Tibial nerve (tissue), 4 donors: ENCODE results near the gene PLXNC1. TPM values are rescaled to one million over a fixed set of nuclear protein-coding genes. Genes with fewer than 3 reads are reported as not detected.

ENCODE experiments used
- DNase-seq, 2 donors: peaks; one replicate each; pipeline ENCODE4 v3.0.0-alpha.2; 2019; ENCODE audit warnings: low spot score in 2 of 2
- H3K27ac ChIP-seq, 4 donors: fragments of 200-600 bp; sonication (generic) in 3 of 4; one replicate each; pipeline ENCODE4 v1.5.1; 2017 to 2019; ENCODE audit warnings: mild to moderate bottlenecking in 1 of 4
- H3K27me3 ChIP-seq, 2 donors: fragments of 200-600 bp; sonication (generic) in 1 of 2; one replicate each; pipeline versions ENCODE4 v1.5.1 to v1.6.0; 2017 to 2019
- H3K36me3 ChIP-seq, 3 donors: fragments of 200-600 bp; sonication (generic); one replicate each; pipeline ENCODE4 v1.5.1; 2018 to 2019
- H3K4me1 ChIP-seq, 4 donors: fragments of 200-600 bp; sonication (generic) in 3 of 4; one replicate each; pipeline ENCODE4 v1.5.1; 2017 to 2019
- H3K4me3 ChIP-seq, 4 donors: fragments of 200-600 bp; sonication (generic) in 3 of 4; one replicate each; pipeline ENCODE4 v1.5.1; 2017 to 2019; ENCODE audit warnings: mild to moderate bottlenecking in 1 of 4, moderate library complexity in 1 of 4
- H3K9me3 ChIP-seq, 4 donors: fragments of 200-600 bp; sonication (generic) in 3 of 4; one replicate each; pipeline ENCODE4 v1.5.1; 2017 to 2019
- EP300 ChIP-seq, 2 donors: sonication (generic); formaldehyde crosslinking; IDR thresholded peaks; one replicate each; pipeline ENCODE4 v1.6.1; 2017; ENCODE audit warnings: antibody characterized with exemption in 2 of 2, mild to moderate bottlenecking in 1 of 2
- POLR2A ChIP-seq, 2 donors: fragments of 450-650 bp; IDR thresholded peaks; one replicate each; pipeline ENCODE4 v1.6.1; 2017; ENCODE audit warnings: antibody characterized with exemption in 2 of 2, mild to moderate bottlenecking in 2 of 2, moderate library complexity in 2 of 2
- WGBS, 2 donors: methylation state at CpG; one replicate each; pipeline ENCODE4 v1.1.5; 2018; 5-methylcytosine and 5-hydroxymethylcytosine counted together
- total RNA-seq, 4 donors: library from RNA; depleted of rRNA; stranded (reverse); fragments of >200 nt; gene quantifications; one replicate each; pipeline ENCODE4 v1.1.0, GENCODE V29; 2016
- TF ChIP-seq, protein P1 (sequence below), 5 experiments: fragments of 200-600 bp in 3 of 5; fragments of 450-650 bp in 2 of 5; sonication (generic) in 3 of 5; IDR thresholded peaks; one replicate each; pipeline ENCODE4 v1.5.1; 2016 to 2019; ENCODE audit warnings: antibody characterized with exemption in 5 of 5, mild to moderate bottlenecking in 3 of 5, moderate library complexity in 2 of 5

PLXNC1 gene
- total RNA-seq, 4 donors from 2014 or later: 9.0 to 20.8 (median 11.4) TPM

DNA sequence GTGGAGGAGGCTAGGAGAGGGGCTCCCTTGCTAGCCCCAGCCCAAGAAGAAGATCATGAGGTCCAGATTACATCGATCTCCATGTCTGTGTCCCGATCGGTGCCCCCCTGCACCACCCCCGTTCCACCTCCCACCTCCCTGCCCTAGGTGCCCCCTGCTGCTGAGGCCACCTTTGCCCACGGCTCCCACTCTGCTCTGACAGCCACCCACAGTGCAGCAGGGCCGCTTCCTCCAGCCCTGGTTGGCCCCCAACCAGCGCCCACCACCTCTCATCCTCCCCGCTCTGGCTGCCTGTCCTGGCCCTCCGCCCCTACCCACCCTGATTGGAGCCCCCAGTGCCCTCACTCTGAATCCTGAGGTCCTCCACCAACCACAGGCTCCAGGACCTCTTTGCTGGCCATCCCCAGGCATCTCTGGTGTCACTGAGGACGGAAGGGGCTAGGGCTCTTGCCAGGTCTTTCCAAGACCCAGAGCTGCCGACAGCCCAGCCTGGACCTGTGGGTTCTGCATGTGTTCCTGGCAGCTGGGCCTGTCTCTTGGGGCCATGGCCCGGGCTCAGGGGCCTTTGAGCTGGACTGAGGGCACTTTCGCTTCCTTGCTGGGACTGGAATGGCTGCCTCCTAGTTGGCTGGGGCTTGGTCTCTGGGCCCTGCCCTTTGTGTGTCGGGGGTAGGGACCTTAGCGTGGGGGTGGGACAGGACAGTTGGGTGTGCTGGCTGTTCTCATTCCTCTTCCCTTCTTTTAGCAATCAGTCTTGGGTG lies 7.2 kb upstream of the PLXNC1 start:
- Histone ChIP-seq H3K36me3 (no peaks in the 10 kb centered on the region), H3K4me1 (peaks cover 0 to 9% (median 0%) of the 10 kb centered on the region in 4 donors), H3K4me3 (no peak overlapping the region), H3K9me3 (no peaks in the 10 kb centered on the region), H3K27ac (no peak overlapping the region), H3K27me3 (peaks cover 0 to 4% of the 10 kb centered on the region in 2 donors)
- 86 to 93% methylated on average over 15 of the region's 15 CpGs for WGBS, 2 donors
- TF ChIP-seq POLR2A (IDR thresholded peaks at IDR 0.05): no peak
- TF ChIP-seq, protein P1, sequence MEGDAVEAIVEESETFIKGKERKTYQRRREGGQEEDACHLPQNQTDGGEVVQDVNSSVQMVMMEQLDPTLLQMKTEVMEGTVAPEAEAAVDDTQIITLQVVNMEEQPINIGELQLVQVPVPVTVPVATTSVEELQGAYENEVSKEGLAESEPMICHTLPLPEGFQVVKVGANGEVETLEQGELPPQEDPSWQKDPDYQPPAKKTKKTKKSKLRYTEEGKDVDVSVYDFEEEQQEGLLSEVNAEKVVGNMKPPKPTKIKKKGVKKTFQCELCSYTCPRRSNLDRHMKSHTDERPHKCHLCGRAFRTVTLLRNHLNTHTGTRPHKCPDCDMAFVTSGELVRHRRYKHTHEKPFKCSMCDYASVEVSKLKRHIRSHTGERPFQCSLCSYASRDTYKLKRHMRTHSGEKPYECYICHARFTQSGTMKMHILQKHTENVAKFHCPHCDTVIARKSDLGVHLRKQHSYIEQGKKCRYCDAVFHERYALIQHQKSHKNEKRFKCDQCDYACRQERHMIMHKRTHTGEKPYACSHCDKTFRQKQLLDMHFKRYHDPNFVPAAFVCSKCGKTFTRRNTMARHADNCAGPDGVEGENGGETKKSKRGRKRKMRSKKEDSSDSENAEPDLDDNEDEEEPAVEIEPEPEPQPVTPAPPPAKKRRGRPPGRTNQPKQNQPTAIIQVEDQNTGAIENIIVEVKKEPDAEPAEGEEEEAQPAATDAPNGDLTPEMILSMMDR (IDR thresholded peaks at IDR 0.05): no peak
- TF ChIP-seq EP300 (IDR thresholded peaks at IDR 0.05): no peak
- DNase-seq: no peak

DNA sequence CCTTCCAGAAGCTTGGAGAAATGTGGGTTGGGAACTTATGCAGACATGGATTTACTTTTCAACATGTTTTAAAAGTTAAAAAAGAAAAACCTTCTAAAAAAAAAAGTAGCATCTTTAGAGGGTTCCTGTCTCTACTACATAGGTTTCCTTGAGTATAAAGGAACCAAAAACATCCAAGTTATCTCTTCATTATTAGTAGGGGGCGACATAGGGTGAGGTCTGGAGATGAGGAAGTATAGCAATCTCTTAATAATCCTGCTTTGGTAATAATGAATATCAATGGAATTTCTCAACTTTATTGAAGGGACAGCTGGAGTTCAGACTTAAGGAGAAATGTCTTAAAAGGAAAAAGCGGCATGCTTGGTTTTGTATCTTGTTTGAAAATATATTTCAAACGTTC lies 6.5 kb upstream of the PLXNC1 start:
- Histone ChIP-seq H3K4me1 (peaks cover 0 to 11% (median 0%) of the 10 kb centered on the region in 4 donors), H3K27ac (no peak overlapping the region), H3K27me3 (peaks cover 0 to 4% of the 10 kb centered on the region in 2 donors), H3K9me3 (no peaks in the 10 kb centered on the region), H3K4me3 (no peak overlapping the region), H3K36me3 (no peaks in the 10 kb centered on the region)
- no peak for DNase-seq
- no peak for TF ChIP-seq POLR2A (IDR thresholded peaks at IDR 0.05)
- TF ChIP-seq EP300 (IDR thresholded peaks at IDR 0.05): no peak
- TF ChIP-seq, protein P1 (IDR thresholded peaks at IDR 0.05): no peak
- WGBS, 2 donors: 86 to 87% methylated on average over 3 of the region's 3 CpGs

DNA sequence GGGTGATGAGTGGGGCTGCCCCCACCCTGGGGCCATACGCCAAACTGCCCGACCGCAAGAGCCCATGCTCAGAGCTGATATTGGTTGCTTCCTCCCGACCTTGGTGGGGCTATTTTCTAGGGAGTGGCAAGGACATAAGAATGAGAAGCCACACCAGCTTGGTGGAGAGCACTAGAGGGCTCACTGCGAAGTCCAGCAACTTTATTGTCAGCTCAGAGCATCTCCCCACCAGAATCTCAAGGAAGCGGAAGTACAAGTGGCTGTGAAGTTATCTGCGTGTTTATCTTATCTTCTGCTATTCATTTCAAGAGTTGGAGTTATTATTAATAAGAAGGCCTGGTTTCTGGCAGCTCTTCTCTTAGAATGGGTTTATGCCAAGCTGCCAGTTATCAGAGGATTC lies 4.9 kb upstream of the PLXNC1 start:
- Histone ChIP-seq H3K36me3 (no peaks in the 10 kb centered on the region), H3K27ac (no peak overlapping the region), H3K27me3 (peaks cover 0 to 14% of the 10 kb centered on the region in 2 donors), H3K9me3 (no peaks in the 10 kb centered on the region), H3K4me3 (no peak overlapping the region), H3K4me1 (peaks cover 0 to 24% (median 0%) of the 10 kb centered on the region in 4 donors)
- WGBS, 2 donors: 85 to 91% methylated on average over 7 of the region's 7 CpGs
- no peak for DNase-seq
- TF ChIP-seq POLR2A (IDR thresholded peaks at IDR 0.05) (no peak), EP300 (IDR thresholded peaks at IDR 0.05) (no peak)
- TF ChIP-seq, protein P1 (IDR thresholded peaks at IDR 0.05): no peak

DNA sequence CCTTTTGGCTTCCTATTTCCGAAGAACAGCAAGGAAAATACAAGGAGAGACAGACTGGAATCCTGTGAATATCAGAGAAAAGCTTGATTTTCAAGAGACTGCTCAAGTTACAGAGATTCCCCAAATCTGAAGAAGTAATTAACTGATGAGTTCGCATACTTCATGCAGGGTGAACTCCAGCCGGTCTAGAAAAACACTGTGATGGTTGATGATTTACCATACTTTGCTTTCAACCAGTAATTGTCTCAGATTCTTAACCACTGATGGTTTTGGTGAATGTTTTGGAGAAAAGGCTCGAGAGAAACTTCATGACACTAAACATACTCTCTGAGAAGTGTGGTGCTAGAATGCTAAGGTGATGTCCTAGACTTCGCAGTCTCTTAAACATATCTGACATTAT lies 4.4 kb upstream of the PLXNC1 start:
- Histone ChIP-seq H3K4me1 (peaks cover 0 to 26% (median under 1%) of the 10 kb centered on the region in 4 donors), H3K27me3 (peaks cover 0 to 14% of the 10 kb centered on the region in 2 donors), H3K36me3 (no peaks in the 10 kb centered on the region), H3K9me3 (no peaks in the 10 kb centered on the region), H3K27ac (no peak overlapping the region), H3K4me3 (no peak overlapping the region)
- no peak for DNase-seq
- WGBS, 2 donors: 76 to 87% methylated on average over 5 of the region's 5 CpGs
- TF ChIP-seq, protein P1 (IDR thresholded peaks at IDR 0.05): no peak
- TF ChIP-seq EP300 (IDR thresholded peaks at IDR 0.05) (no peak), POLR2A (IDR thresholded peaks at IDR 0.05) (no peak)

DNA sequence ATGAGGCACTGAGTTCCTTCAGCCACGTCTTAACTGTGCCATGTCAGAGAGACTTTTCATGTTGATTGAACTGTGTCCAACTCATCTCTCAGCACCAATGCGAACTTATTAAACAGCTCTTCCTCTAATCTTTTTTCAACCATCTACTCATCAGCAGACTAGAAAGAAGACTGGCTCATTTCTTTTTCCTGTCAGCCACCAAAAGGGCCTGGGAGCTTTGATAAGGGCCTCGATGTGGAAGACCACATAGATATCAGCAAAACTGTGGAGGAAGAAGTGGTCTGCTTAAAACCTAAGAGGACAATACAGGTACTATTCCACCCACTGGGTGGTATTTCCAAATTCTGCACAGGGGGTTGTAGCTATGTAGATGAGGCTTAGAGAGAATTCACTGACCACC lies 3.6 kb upstream of the PLXNC1 start:
- 85 to 89% methylated on average over 3 of the region's 3 CpGs for WGBS, 2 donors
- peaks cover 0 to 23% of the 10 kb centered on the region in 2 donors for H3K27me3 ChIP-seq
- DNase-seq: no peak
- no peak overlapping the region for H3K27ac ChIP-seq
- peaks cover 0 to 34% (median 6%) of the 10 kb centered on the region in 4 donors for H3K4me1 ChIP-seq
- no peaks in the 10 kb centered on the region for H3K9me3 ChIP-seq
- TF ChIP-seq POLR2A (IDR thresholded peaks at IDR 0.05) (no peak), EP300 (IDR thresholded peaks at IDR 0.05) (no peak)
- TF ChIP-seq, protein P1 (IDR thresholded peaks at IDR 0.05): no peak
- no peak overlapping the region for H3K4me3 ChIP-seq
- no peaks in the 10 kb centered on the region for H3K36me3 ChIP-seq
